Activated T-cell treated with anti-CD3 and anti-CD28 coated beads, Interleukin-2, amount 50 U/mL, for 72 hours (primary cell): ENCODE measurements around the gene PSRC1. TPM values are rescaled to one million over a fixed set of nuclear protein-coding genes. Genes with fewer than 3 reads are reported as not detected.
A peak's percentile ranks its signal among the peaks of the same experiment; 100 is the strongest.
"Not testable (repeated sequence)": the region's sequence is repeated elsewhere in the genome, so short reads cannot be mapped to it uniquely, and the experiment has no call there.

ENCODE experiments used
- ATAC-seq, 2 donors: fragments of 150-1000 bp; cut with Tn5 transposase; replicated peaks in 1 of 2; 2 replicates each; pipeline ENCODE4 v1.10.0; 2021; ENCODE audit warnings: moderate library complexity in 2 of 2, mild to moderate bottlenecking in 1 of 2
- DNase-seq, 2 donors: peaks; one replicate each; pipeline ENCODE4 v3.0.0; 2021 to 2022; ENCODE audit warnings: mixed read lengths in 1 of 2
- H3K27ac Mint-ChIP-seq: one replicate; pipeline ENCODE4 v1.8.0; 2022; ENCODE audit warnings: mild to moderate bottlenecking, moderate library complexity, mixed read lengths
- H3K27me3 Mint-ChIP-seq: one replicate; pipeline ENCODE4 v1.8.0; 2022; ENCODE audit warnings: low read depth, mixed read lengths
- H3K36me3 Mint-ChIP-seq, 2 donors: one replicate each; pipeline ENCODE4 v1.8.0; 2022; ENCODE audit warnings: mixed read lengths in 2 of 2, mild to moderate bottlenecking in 1 of 2; ENCODE audit not compliant: insufficient read depth in 2 of 2
- H3K4me1 Mint-ChIP-seq: one replicate; pipeline ENCODE4 v1.8.0; 2022; ENCODE audit warnings: low read depth, mixed read lengths
- H3K4me3 Mint-ChIP-seq, 2 donors: one replicate each; pipeline ENCODE4 v1.8.0; 2022; ENCODE audit warnings: mild to moderate bottlenecking in 2 of 2, mixed read lengths in 2 of 2, moderate library complexity in 2 of 2
- H3K9me3 Mint-ChIP-seq, 2 donors: one replicate each; pipeline ENCODE4 v1.8.0; 2022; ENCODE audit warnings: mixed read lengths in 2 of 2
- total RNA-seq, 2 donors: library from RNA; stranded (reverse); gene quantifications; one replicate each; pipeline ENCODE4 v1.2.3, GENCODE V29; 2022

The PSRC1 gene
- total RNA-seq, 2 donors from 2014 or later: 17.5 to 18.3 TPM

- Mint-ChIP-seq H3K4me3 (no peak overlapping the region), H3K9me3 (no peaks in the 10 kb centered on the region), H3K4me1 (no peaks in the 10 kb centered on the region), H3K27ac (no peak overlapping the region), H3K36me3 (no peaks in the 10 kb centered on the region), H3K27me3 (peaks cover 15% of the 10 kb centered on the region)
- DNase-seq (no peak), ATAC-seq (no peak)
Measured at GRCh38 chr1:109290137-109290536, 7.2 kb upstream of the PSRC1 start.

DNA sequence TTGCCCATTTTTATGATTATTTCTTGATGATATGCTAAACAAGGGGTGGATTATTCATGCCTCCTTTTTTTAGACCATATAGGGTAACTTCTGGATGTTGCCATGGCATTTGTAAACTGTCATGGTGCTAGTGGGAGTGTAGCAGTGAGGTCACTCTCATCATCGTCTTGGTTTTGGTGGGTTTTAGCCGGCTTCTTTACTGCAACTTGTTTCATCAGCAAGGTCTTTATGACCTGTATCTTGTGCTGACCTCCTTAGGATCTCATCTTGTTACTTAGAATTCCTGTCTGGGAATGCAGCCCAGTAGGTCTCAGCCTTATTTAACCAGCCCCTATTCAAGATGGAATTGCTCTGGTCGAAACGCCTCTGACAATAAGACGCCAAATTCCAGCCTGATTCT is 3.8 kb upstream of the PSRC1 start:
- not testable (repeated sequence) for H3K4me3 Mint-ChIP-seq, H3K36me3 Mint-ChIP-seq, H3K27me3 Mint-ChIP-seq, H3K9me3 Mint-ChIP-seq, DNase-seq, H3K27ac Mint-ChIP-seq, ATAC-seq
- H3K4me1 Mint-ChIP-seq: peaks cover 12% of the 10 kb centered on the region

DNA sequence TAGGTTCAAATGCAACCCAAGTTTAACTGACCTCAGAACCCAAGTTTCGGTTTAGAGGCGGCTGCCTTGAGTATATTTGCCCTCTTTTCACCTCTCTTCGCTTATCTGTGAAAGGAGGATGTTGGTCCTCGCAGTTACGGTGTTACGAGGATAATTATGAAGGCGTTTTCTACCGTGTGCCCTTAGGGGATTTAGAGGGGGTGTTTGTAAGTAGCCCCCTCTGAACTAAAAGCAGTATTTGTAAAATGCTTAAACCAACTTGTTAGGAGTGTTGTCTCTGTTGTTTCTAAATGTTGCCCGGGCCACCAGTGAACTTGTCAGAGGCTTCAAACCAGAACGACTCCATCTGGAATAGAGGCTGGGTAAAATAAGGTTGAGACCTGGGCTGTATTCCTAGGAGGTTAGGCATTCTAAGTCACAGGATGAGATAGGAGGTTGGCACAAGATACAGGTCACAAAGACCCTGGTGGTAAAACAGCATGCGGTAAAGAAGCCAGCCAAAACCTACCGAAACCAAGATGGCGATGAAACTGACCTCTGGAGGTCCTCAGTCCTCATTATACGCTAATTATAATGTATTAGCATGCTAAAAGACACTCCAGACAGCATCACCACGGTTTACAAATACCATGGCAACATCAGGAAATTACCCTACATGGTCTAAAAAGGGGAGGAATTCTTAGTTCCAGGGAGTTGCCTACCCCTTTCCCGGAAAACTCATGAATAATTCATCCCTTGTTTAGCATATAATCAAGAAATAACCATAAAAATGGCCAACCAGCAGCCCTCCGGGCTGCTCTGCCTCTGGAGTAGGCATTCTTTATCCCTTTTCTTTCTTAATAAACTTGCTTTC is 1.0 kb upstream of the PSRC1 start:
- H3K27ac Mint-ChIP-seq: peak overlapping the region; percentile 56
- ATAC-seq: peak in 1 of 2 donors; percentile 33
- H3K4me3 Mint-ChIP-seq: peak overlapping the region; percentile 90 to 100
- H3K4me1 Mint-ChIP-seq: peaks cover 18% of the 10 kb centered on the region
- H3K9me3 Mint-ChIP-seq: no peaks in the 10 kb centered on the region
- H3K27me3 Mint-ChIP-seq: peaks cover 5% of the 10 kb centered on the region
- no peak for DNase-seq
- H3K36me3 Mint-ChIP-seq: peaks cover 0 to 4% of the 10 kb centered on the region in 2 donors

DNA sequence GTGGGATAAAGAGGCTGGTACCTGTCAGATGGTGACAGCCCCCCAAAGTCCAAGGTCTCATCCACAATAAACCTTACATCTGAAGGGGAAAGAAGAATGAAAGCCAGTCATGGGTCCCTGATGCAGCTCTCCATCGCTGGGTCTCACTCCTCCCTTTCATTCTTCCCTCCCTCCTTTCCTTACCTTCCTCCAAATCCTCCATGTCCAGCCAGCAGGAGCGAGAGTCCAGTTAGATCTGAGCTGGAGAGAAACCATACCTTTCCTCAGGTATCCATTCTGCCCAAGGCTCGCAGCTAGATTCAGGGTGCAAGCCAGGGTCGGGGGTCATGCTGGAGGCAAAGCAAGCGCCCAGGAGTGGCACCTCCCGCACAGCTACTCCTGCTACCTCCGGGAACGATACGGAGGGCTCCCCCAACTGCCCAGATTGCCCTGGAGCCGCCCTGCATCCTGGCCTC is 421 bp downstream of the PSRC1 start:
- Mint-ChIP-seq H3K36me3 (peaks cover 0 to 4% of the 10 kb centered on the region in 2 donors), H3K4me3 (peak overlapping the region; percentile 90 to 100), H3K27me3 (no peaks in the 10 kb centered on the region), H3K9me3 (no peaks in the 10 kb centered on the region), H3K27ac (peak overlapping the region; percentile 47), H3K4me1 (peaks cover 18% of the 10 kb centered on the region)
- ATAC-seq: no peak
- DNase-seq: no peak

DNA sequence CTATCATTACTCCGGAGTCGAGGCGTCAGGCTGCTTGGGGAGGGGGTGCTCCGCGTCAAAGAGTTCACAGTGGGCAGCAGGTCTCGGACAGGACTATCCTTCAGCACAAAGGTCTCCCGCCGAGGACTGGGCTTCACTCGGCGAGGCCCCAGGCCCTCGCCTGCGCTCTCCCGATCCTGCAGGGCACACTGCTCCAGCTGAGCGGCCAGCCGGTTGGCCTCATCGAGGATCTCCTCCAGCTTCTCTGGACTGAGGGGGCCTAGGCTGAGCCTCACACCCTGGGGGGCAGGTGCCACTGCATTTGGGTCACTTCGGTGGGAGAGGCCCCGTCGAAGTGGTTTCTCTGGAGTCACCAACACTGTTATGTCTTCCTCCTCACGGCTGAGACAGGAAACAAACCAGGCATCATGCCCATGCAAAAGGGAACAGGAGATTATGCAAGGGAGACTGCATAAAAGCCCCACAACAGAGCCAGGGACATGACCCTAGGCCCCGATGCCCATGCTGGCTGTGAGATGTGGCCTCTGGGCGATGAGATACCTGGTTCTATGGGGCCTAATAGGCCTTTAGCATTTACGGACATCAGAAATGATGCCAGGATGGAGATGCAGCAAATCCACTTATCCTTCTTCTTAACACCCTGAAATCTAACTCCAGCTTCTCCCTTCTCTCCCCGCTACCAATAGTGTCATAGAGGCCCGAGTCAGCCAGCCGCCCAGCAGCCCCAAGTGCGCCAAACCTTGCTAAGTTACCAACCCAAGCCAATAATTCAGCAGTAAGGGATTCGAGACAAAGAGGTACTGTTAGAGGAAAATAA is 1.1 kb downstream of the PSRC1 start:
- no peak for DNase-seq
- ATAC-seq: no peak
- peaks cover 0 to 4% of the 10 kb centered on the region in 2 donors for H3K36me3 Mint-ChIP-seq
- no peak overlapping the region for H3K27ac Mint-ChIP-seq
- peaks cover 23% of the 10 kb centered on the region for H3K4me1 Mint-ChIP-seq
- H3K4me3 Mint-ChIP-seq: peak overlapping the region; percentile 90 to 100
- H3K27me3 Mint-ChIP-seq: no peaks in the 10 kb centered on the region
- H3K9me3 Mint-ChIP-seq: no peaks in the 10 kb centered on the region

DNA sequence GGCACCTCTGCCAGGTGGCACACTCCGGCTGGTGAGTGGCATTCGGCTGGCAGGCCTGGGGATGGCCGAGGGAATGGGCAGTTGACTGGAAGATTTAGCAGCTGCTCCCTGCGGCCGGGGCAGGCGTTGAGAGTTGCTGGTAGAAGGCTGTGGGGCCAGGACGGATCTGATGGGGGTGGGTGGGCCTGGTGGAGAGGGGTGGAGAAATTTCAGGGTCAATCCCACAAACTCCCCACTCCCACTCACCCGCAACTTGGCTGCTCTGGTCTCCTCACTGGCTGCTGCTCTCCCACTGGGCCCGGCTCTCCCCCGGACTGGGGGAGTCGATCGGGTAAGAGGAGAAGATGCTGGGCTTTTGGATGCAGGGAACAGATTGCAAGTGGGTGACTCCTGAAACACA is 2.1 kb downstream of the PSRC1 start:
- Mint-ChIP-seq H3K36me3 (peaks cover 0 to 4% of the 10 kb centered on the region in 2 donors), H3K4me1 (peaks cover 25% of the 10 kb centered on the region), H3K27me3 (no peaks in the 10 kb centered on the region), H3K27ac (no peak overlapping the region), H3K4me3 (no peak overlapping the region), H3K9me3 (no peaks in the 10 kb centered on the region)
- DNase-seq: no peak
- ATAC-seq: no peak

DNA sequence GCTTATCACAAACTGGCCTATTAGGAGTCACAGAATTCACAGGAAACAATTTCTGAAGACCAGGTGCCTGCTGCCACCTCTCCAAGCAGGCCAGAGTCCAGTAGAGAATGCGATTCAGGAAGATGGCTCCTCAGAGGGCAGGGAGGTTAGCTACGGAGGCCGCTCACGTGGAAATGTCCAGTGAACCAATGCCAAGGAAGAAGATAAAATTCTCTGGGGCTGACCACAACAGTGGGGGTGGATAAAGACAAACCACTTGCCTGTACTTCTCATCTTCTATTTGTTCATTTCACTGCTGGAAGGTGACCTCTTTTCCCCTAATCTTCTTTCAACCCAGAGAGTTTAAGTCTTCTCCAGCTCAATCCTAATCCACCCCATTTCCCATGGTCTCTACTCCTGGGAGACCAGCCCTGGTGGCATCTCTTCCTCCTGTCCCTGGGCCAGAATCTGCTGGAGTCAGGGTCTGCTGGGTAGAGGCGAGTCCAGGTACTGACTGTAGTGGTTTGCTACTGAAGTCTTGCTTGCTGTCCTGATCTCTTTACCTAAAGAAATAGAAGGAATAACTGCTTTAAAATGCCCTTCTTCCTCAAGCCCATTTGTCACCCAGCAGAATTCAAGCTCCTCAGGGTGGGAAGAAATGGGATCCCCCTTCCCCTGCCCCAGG is 3.2 kb downstream of the PSRC1 start:
- Mint-ChIP-seq H3K27ac (no peak overlapping the region), H3K36me3 (peaks cover 0 to 4% of the 10 kb centered on the region in 2 donors), H3K4me1 (peaks cover 25% of the 10 kb centered on the region), H3K27me3 (no peaks in the 10 kb centered on the region), H3K4me3 (no peak overlapping the region), H3K9me3 (no peaks in the 10 kb centered on the region)
- DNase-seq (no peak), ATAC-seq (no peak)

DNA sequence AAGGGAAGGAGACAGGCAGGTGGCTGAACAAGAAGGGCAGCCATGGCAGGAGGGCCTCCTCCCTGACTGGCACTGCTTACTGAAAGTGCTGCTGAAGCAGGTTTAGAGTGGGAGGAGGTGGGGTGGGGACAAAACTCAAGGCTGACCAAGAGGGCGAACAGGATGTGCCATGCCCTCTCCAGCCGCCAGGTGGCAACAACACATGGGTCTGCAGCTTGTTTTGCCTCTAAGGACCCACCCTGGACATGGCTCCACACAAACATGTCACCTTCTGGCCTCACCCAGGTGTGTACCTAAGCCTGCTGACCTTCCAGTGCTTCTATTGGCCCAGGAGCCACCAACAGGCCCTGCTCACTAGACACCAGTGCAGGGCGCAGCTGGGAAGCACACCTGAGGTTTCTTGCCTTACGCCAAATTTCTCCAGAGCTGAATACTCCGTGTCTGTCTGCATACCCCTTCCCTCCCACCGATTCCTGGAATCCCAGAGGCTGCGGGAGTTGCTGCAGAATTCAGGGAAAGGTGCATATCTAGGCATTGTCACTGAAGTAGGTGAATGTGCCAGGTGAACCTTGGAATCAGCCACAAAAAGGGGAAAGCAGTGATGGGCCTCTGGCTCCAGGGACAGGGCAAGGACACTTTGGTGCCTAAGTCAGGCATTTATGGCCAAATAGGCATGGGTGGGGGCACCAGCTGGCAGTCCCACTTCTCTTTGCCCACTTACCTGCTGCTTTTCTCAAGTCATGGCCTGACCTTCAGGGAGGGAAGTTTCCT is 5.3 kb downstream of the PSRC1 start:
- Mint-ChIP-seq H3K36me3 (peaks cover 0 to 2% of the 10 kb centered on the region in 2 donors), H3K9me3 (no peaks in the 10 kb centered on the region), H3K4me1 (peaks cover 20% of the 10 kb centered on the region), H3K27me3 (no peaks in the 10 kb centered on the region), H3K4me3 (no peak overlapping the region), H3K27ac (no peak overlapping the region)
- DNase-seq: peak; percentile 80 to 81
- peak; percentile 84 to 88 for ATAC-seq

- DNase-seq: no peak
- no peaks in the 10 kb centered on the region for H3K27me3 Mint-ChIP-seq
- H3K36me3 Mint-ChIP-seq: no peaks in the 10 kb centered on the region
Measured at GRCh38 chr1:109275706-109276345, 7.1 kb downstream of the PSRC1 start.

DNA sequence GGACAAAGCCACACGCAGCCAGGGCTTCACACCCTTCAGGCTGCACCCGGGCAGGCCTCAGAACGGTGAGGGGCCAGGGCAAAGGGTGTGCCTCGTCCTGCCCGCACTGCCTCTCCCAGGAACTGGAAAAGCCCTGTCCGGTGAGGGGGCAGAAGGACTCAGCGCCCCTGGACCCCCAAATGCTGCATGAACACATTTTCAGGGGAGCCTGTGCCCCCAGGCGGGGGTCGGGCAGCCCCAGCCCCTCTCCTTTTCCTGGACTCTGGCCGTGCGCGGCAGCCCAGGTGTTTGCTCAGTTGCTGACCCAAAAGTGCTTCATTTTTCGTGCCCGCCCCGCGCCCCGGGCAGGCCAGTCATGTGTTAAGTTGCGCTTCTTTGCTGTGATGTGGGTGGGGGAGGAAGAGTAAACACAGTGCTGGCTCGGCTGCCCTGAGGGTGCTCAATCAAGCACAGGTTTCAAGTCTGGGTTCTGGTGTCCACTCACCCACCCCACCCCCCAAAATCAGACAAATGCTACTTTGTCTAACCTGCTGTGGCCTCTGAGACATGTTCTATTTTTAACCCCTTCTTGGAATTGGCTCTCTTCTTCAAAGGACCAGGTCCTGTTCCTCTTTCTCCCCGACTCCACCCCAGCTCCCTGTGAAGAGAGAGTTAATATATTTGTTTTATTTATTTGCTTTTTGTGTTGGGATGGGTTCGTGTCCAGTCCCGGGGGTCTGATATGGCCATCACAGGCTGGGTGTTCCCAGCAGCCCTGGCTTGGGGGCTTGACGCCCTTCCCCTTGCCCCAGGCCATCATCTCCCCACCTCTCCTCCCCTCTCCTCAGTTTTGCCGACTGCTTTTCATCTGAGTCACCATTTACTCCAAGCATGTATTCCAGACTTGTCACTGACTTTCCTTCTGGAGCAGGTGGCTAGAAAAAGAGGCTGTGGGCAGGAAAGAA is 8.1 kb downstream of the PSRC1 start:
- H3K27ac Mint-ChIP-seq: no peak overlapping the region
- H3K36me3 Mint-ChIP-seq: no peaks in the 10 kb centered on the region
- H3K4me3 Mint-ChIP-seq: no peak overlapping the region
- DNase-seq (no peak), ATAC-seq (no peak)
- no peaks in the 10 kb centered on the region for H3K27me3 Mint-ChIP-seq
- no peaks in the 10 kb centered on the region for H3K9me3 Mint-ChIP-seq
- peaks cover 7% of the 10 kb centered on the region for H3K4me1 Mint-ChIP-seq

More at GRCh38 chr1:109275706-109276345, 7.1 kb downstream of the PSRC1 start:
- H3K4me1 Mint-ChIP-seq: peaks cover 7% of the 10 kb centered on the region
- H3K4me3 Mint-ChIP-seq: no peak overlapping the region
- ATAC-seq: no peak
- H3K9me3 Mint-ChIP-seq: no peaks in the 10 kb centered on the region
- H3K27ac Mint-ChIP-seq: no peak overlapping the region

DNA sequence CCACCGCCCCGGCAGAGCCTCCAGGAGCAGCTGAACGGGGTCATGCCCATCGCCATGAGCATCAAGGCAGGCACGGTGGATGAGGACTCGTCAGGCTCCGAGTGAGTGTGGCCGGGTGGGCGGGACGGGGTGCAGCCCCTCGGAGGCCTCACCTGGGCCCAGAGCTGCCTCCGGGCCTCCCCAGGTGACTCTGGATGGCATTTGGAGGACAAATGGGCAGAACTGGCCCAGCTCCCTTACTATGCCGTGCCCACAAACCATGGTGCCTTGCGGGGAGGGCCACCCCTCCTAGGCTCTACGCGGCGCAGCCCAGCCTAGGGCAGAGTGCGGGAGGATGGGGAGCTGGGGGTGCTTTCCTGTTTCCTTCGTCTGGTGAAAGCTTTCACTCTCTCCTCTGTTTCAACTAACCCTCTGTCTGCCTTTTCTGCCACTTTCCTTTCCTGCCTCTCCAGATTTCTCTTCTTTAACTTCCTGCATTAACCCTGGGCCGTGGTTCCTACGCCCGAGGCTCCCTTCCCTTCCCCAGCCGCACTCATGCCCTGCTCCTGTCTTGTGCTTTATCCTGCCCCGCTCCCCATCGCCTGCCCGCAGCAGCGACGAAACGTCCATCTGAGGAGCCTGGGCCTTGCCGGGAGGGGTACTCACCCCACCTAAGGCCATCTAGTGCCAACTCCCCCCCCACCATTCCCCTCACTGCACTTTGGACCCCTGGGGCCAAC is 9.2 kb downstream of the PSRC1 start:
- Mint-ChIP-seq H3K27me3 (no peaks in the 10 kb centered on the region), H3K4me3 (no peak overlapping the region), H3K4me1 (peaks cover 7% of the 10 kb centered on the region), H3K27ac (no peak overlapping the region), H3K9me3 (no peaks in the 10 kb centered on the region), H3K36me3 (no peaks in the 10 kb centered on the region)
- ATAC-seq (no peak), DNase-seq (no peak)
